Stomach (tissue), 4 donors: ENCODE data around the gene FANK1.

Experiments
- CTCF ChIP-seq, 7 experiments: fragments of 450-650 bp in 4 of 7; fragments of 200-600 bp in 3 of 7; sonication (generic) in 3 of 7; IDR thresholded peaks; one replicate each; pipeline ENCODE4 v1.5.1; 2016 to 2019; ENCODE audit warnings: antibody characterized with exemption in 7 of 7, control low read depth in 2 of 7, mild to moderate bottlenecking in 1 of 7
- EP300 ChIP-seq: sonication (generic); formaldehyde crosslinking; IDR thresholded peaks from one replicate; pipeline ENCODE4 v1.6.1; 2017; ENCODE audit warnings: antibody characterized with exemption
- POLR2A ChIP-seq, 4 donors: fragments of 450-650 bp; IDR thresholded peaks; one replicate each; pipeline ENCODE4 v1.6.1; 2016; ENCODE audit warnings: antibody characterized with exemption in 4 of 4, control low read depth in 2 of 4, mild to moderate bottlenecking in 1 of 4, moderate library complexity in 1 of 4
- POLR2AphosphoS5 ChIP-seq, 3 donors: sonication (generic); formaldehyde crosslinking; IDR thresholded peaks; one replicate each; pipeline ENCODE4 v1.6.1; 2016; ENCODE audit warnings: antibody characterized with exemption in 3 of 3

- TF ChIP-seq CTCF (IDR thresholded peaks at IDR 0.05) (no peak), POLR2AphosphoS5 (IDR thresholded peaks at IDR 0.05) (no peak), POLR2A (IDR thresholded peaks at IDR 0.05) (no peak), EP300 (no peak)
Measured at GRCh38 chr10:126009650-126010049, 113.3 kb downstream of the FANK1 start.
